GM12864 (cell line): ENCODE results near the gene HSCB.

ENCODE experiments used
- DNase-seq: peaks from one replicate; pipeline ENCODE4 v3.0.0-alpha.2; 2011; ENCODE audit warnings: low read depth
- H3K4me3 ChIP-seq: 2 replicates; pipeline ENCODE4 v1.5.1; 2011; ENCODE audit warnings: mild to moderate bottlenecking, low read depth, low read length, control low read depth
- TF ChIP-seq, protein P1 (sequence below): IDR thresholded peaks from 2 replicates; pipeline ENCODE4 v1.5.1; 2011; ENCODE audit warnings: low read depth, mild to moderate bottlenecking, moderate library complexity, low read length, control low read depth, inconsistent platforms; ENCODE audit errors: missing control alignments

Gene HSCB

GRCh38 chr22:28766628-28767027 is 24.8 kb downstream of the HSCB start:
- no peak overlapping the region for H3K4me3 ChIP-seq
- TF ChIP-seq, protein P1, sequence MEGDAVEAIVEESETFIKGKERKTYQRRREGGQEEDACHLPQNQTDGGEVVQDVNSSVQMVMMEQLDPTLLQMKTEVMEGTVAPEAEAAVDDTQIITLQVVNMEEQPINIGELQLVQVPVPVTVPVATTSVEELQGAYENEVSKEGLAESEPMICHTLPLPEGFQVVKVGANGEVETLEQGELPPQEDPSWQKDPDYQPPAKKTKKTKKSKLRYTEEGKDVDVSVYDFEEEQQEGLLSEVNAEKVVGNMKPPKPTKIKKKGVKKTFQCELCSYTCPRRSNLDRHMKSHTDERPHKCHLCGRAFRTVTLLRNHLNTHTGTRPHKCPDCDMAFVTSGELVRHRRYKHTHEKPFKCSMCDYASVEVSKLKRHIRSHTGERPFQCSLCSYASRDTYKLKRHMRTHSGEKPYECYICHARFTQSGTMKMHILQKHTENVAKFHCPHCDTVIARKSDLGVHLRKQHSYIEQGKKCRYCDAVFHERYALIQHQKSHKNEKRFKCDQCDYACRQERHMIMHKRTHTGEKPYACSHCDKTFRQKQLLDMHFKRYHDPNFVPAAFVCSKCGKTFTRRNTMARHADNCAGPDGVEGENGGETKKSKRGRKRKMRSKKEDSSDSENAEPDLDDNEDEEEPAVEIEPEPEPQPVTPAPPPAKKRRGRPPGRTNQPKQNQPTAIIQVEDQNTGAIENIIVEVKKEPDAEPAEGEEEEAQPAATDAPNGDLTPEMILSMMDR: no peak
- no peak for DNase-seq

- TF ChIP-seq, protein P1: no peak
- DNase-seq: no peak
- no peak overlapping the region for H3K4me3 ChIP-seq
Measured at GRCh38 chr22:28768701-28769393, 27.0 kb downstream of the HSCB start.

DNA sequence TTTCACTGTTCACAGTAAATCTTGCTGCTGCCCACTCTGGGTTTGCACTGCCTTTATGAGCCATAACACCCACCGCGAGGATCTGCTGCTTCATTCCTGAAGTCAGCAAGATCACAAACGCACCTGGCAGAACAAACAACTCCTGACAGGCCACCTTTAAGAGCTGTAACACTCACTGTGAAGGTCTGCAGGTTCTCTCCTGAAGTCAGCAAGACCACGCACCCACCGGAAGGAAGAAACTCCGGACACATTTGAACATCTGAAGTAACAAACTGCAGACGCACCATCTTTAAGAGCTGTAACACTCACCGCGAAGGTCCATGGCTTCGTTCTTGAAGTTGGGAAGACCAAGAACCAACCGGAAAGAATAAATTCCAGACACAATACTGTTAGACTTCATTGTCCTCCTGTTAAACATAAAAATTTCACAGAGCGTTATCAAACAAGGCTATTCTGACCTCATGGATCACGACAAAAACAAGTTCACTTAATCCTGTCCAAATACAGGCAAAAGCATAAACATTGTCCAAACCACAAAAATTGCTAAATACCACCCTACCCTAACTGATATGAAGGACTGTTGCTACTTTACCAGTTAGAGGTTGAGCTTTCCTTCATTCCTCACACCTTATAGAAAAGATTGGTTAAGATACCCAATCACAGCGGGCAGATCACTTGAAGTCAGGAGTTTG is 27.7 kb downstream of the HSCB start:
- H3K4me3 ChIP-seq: no peak overlapping the region
- TF ChIP-seq, protein P1: no peak
- DNase-seq: no peak

- TF ChIP-seq, protein P1: no peak
- DNase-seq: no peak
- no peak overlapping the region for H3K4me3 ChIP-seq
Measured at GRCh38 chr22:28771195-28771791, 29.5 kb downstream of the HSCB start.

GRCh38 chr22:28772633-28773460 is 31.0 kb downstream of the HSCB start, which contains the start of gene CCDC117:
CCDC117 (plus strand) TSS chr22:28772695; CDS start chr22:28772850, 155 bp downstream.
- peak within 1 kb of the TSS; percentile 85 for H3K4me3 ChIP-seq
- TF ChIP-seq, protein P1: peak; percentile 35
- peak; percentile 95 for DNase-seq

GRCh38 chr22:28773461-28773867 is 31.6 kb downstream of the HSCB start:
- H3K4me3 ChIP-seq: peak overlapping the region; percentile 85
- DNase-seq: peak; percentile 61
- TF ChIP-seq, protein P1: no peak
